Anterior cingulate cortex (tissue), 58 donors: ENCODE data around the gene CYBA.

Source experiments
- DNase-seq, 58 donors: peaks; one replicate each; lab custom pipeline; 2025; lab: John Stamatoyannopoulos, UW

The CYBA gene

GRCh38 chr16:88633684-88634140 is 17.1 kb downstream of the CYBA start:
- peak in 5 of 58 donors; percentile 2 to 19 (median 6) for DNase-seq

- DNase-seq = no peak
Observed at GRCh38 chr16:88632587-88632930, 18.3 kb downstream of the CYBA start.

DNA sequence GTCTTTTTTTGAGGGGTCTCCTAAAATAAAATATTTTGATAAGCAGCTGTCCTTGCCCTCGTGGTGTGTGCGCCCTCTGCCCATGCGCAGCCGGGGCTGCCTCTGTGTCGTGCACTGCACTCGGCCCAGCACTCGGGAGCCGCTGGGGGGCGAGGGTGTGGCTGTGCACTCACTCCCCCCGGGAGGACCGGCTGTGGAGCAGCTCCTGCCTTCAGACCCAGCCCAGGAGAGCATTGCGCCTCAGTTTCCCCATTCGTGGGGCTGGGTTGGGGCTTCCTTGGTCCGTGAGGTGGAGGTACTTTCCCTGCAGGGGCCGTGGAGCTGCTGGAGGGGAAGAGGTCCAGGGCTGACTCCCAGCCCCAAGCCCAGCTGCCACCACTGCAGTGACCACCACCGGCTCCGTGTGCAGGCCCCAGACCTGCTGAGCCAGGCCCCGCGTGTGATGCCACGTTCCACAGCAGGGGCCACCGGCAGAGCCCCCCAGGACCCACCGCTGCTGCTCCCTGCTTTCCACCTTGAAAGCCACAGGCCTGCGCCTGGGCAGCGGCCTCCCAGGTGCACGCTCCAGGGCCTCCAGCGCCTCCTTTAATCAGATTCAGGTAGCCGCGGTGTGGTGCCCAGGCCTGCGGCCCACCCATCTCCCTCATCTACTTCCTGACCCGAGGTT is 18.8 kb downstream of the CYBA start:
- DNase-seq = no peak

DNA sequence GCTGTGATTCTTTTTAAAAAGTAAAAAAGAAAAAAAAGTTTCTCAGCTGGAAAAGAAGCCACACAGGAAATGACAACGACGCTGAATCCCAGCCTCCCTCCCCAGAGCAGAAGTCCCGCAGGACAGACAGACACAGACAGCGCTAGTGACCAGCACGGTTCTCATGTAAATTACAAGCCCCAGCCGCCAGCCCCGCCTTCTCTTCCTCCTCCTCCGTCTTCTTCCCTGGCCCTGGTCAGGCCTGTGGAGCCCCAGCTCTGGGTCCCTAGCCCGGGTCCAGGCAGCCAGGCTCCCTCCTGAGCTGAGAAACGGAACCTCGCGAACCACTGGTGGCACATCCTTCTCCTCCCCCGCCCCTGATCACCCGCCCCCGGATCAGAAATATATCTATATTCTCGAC is 19.5 kb downstream of the CYBA start:
- no peak for DNase-seq

DNA sequence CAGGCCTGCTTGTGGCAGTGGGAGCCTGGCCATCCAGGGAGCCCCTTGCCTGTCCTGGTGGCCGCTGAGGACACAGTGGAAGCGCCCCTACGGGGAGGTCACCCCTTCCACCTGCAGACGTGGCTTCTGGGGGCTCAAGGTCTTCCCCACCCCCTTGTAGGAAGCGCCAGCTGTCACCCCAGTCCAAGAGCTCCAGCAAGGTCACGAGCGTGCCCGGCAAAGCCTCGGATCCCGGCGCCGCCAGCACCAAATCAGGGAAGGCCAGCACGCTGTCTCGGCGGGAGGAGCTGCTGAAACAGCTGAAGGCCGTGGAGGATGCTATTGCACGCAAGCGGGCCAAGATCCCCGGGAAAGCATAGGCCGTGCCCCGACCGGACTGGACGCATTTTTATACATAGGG is 19.9 kb downstream of the CYBA start:
- no peak for DNase-seq

DNA sequence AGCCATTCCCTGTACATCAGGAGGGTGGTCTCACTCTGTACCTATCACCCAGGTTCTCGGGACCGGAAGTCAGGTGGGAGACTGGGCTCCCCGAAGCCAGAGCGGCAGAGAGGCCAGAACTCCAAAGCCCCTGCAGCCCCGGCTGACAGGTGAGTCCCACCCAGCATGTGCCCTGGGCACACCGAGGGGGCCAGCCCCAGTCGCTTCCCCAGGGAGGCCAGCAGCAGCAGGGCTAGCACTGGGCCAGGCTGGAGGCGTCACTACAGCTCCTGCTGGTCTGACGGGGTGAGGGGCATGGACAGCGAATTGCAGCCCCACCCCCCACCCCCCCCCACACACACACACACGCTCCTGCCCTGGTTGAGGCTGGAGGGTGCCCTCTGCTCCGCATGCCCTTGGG is 20.4 kb downstream of the CYBA start:
- DNase-seq = no peak

DNA sequence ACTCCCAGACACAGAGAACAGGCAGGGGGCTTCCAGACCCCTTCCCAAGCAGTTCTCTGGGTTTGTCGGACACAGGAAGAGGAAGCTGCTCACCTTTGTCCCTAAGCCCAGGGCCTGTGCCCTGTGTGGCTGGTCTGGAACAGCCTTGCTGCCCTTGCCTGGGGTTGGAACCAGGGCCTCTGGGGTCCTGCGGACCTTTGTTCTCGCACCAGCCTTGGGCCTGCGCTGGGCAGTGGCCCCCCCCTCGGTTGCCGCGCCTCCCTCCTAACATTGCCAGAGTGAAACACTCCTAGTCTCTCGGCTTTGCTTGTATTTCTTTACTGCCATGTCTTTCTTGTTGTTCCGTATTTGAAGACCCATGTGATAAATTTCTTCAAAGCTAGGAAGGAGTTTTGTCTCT is 21.0 kb downstream of the CYBA start:
- DNase-seq = no peak

GRCh38 chr16:88628512-88628974 is 22.3 kb downstream of the CYBA start:
- no peak for DNase-seq

- DNase-seq = no peak
Observed at GRCh38 chr16:88627531-88628411, 23.1 kb downstream of the CYBA start.

DNA sequence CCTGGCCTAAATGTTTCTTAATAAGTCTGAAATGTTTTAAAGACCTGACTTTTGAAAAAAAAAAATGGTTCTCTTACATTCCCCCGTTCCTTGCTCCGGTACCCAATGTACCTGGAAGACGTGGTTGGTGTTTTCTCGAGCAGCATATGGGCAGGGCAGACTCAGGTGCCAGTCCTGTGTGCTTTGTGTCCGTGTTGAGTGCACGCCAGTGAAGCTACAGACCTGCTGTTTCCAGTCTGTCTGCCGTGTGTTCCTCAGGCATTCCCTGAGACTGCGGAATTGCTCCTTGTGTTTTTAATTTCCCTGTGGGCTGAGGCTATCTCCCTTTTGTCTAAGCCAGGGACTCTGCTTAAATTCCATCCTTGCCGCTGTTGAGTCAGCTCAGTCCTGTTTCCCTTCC is 24.2 kb downstream of the CYBA start:
- DNase-seq = no peak

- no peak for DNase-seq
Observed at GRCh38 chr16:88624977-88625576, 25.8 kb downstream of the CYBA start.

DNA sequence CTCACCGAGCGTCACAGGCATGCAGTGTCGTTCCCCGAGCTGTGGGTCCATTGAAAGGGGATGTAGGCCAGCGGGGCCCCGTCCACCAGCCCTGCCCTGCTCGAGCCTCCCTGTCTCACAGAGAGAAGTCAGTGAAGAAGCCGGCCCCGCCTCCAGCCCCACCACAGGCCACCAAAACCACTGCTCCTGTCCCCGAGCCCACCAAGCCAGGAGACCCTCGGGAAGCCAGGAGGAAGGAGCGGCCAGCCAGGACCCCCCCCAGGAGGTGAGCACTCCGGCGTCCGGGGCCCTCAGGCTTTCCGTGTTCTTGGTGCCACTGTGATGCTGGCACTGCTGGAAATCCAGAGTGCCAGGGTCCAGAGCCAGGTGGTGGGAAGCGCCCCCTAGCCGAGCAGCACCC is 26.4 kb downstream of the CYBA start:
- DNase-seq = no peak

- no peak for DNase-seq
Observed at GRCh38 chr16:88623858-88624257, 27.0 kb downstream of the CYBA start.

GRCh38 chr16:88622866-88623265 is 28.0 kb downstream of the CYBA start:
- DNase-seq = peak in 9 of 58 donors; percentile 8 to 76 (median 28)

DNA sequence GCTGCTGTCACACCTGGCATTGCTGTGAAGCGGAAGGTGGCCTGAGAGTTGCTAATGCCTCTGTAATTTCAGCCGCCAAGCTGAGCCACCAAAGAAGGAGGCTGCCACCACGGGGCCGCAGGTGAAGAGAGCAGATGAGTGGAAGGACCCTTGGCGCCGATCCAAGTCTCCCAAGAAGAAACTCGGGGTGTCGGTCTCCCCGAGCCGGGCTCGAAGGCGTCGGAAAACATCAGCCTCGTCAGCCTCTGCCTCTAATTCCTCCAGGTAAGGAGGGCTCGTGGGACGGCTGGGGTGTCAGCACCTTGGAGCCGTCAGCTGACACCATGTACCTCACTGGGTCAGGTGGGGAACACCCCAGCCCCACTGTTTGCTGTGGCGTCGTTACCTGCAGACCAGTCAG is 28.7 kb downstream of the CYBA start:
- DNase-seq = no peak

GRCh38 chr16:88619859-88620815 is 30.7 kb downstream of the CYBA start:
- no peak for DNase-seq

DNA sequence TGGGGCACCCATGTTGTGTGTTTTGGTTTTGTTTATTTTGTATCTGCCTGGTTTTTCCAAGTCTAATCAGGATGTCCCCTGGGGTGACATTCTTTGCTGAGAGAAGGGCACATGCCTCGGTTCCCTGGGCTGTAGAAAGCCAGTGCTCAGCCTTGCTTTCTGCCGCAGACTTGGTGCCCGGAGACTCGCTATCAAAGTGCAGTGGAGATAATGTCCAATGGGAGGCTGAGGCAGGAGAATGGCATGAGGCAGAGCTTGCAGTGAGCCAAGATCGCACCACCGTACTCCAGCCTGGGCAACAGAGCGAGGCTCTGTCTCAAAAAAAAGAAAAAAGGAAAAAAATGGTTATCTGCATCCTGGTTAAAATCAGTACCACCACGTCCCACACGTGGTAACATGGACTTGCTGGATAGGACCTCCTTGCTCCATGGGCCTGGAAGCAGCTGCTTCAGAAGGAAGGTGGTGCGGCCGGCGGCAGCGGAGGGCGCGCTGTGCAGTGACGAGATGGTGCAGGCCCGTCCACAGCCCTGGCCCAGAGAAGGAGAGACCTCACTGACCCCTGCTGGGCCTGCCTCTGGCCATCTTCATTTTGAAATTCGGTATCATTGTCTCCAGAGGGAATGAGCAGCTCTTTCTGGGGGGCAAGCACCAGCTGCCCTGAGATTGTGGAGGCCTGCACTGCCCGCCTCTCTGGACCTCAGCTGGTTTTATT is 31.7 kb downstream of the CYBA start:
- DNase-seq = no peak

DNA sequence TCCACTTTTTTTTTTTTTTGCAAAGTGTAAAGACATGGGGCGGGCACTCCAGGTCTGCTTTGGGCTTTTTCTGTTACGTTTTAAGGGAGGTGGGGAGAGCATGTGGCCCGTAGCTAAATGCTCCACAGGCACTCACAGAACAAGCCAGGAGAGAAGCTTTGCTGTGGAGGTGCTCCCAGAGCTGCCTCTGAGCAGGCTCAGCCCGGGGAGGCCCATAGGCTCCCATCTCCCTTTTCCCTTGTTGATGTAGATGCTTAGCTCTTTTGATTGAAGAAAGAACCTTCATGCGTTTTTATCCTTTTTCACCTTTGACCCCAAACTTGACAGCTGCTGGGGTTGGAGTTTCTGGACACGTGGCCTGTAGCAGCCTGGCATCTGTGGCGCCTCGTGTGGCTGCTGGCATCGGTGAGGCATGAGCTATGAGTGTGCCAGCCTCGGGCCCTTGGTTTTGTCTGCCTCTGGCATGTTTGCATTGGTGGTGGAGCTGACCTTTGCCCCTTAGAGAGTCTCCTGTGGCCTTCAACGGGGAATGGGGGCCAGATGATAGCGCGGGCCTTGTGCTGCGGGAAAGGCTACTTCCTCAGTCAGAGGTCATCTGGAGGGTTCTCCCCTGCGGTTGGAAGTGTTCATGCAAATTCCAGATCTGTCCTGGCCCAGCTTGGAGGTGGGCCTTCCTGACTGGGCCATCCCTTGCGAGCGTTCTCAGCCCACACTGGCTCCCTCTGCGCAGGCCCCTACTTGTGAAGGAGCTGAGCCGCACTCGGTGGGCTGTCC is 32.5 kb downstream of the CYBA start:
- no peak for DNase-seq
